ENCODE results near the gene GNAL.

Gene GNAL

GRCh38 chr18:11932393-11932792, 243.3 kb downstream of the GNAL start:
- no peaks in the 10 kb centered on the region for H3K9me3 ChIP-seq (ENCODE audit: control insufficient read depth, insufficient read depth, low read length)
- TF ChIP-seq CTCF (IDR thresholded peaks at IDR 0.05; ENCODE audit: low read depth, low read length, poor library complexity, severe bottlenecking), result no peak
- TF ChIP-seq EZH2phosphoT487 (IDR thresholded peaks at IDR 0.05; ENCODE audit: borderline replicate concordance, low read length), result no peak
- H3K27ac ChIP-seq (ENCODE audit: low read depth, low read length), result no peak overlapping the region
- no peaks in the 10 kb centered on the region for H3K9me2 ChIP-seq (replicated peaks; ENCODE audit: control insufficient read depth, low read length)
- H3K4me2 ChIP-seq (ENCODE audit: low read length), result no peak overlapping the region
- no peaks in the 10 kb centered on the region for H3K27me3 ChIP-seq (ENCODE audit: control insufficient read depth, low read length)
- no peaks in the 10 kb centered on the region for H4K20me1 ChIP-seq (ENCODE audit: control insufficient read depth, insufficient read depth, low read depth, low read length)
- H3K79me2 ChIP-seq (ENCODE audit: control insufficient read depth, low read length), result no peaks in the 10 kb centered on the region
- no peaks in the 10 kb centered on the region for H3K36me3 ChIP-seq (ENCODE audit: control insufficient read depth, low read length)
- H3K4me1 ChIP-seq (ENCODE audit: control insufficient read depth, low read length), result no peaks in the 10 kb centered on the region
- H3K4me3 ChIP-seq (ENCODE audit: low read length), result no peak overlapping the region
- no peaks in the 10 kb centered on the region for H3F3A ChIP-seq (ENCODE audit: control insufficient read depth, insufficient read depth)

Data from DOHH2 (cell line).